PFSK-1 (cell line): ENCODE results near the gene TMEM245.

Experiments used
- FOXP2 ChIP-seq: optimal IDR thresholded peaks from 2 replicates; pipeline ENCODE3; 2011; ENCODE audit warnings: borderline replicate concordance, control low read depth, inconsistent platforms; ENCODE audit not compliant: insufficient read depth; ENCODE audit errors: extremely low read length, extremely low read depth
- POLR2AphosphoS5 ChIP-seq: IDR thresholded peaks from 2 replicates; pipeline ENCODE4 v1.6.1; 2012; ENCODE audit warnings: low read depth, mild to moderate bottlenecking, control low read depth, low read length, moderate library complexity
- REST ChIP-seq, 2 experiments: IDR thresholded peaks; 2 replicates each; pipeline versions ENCODE4 v1.6.1 to v1.8.0; 2011 to 2012; ENCODE audit warnings: low read depth in 2 of 2, low read length in 2 of 2, control low read depth in 1 of 2, inconsistent platforms in 1 of 2, mild to moderate bottlenecking in 1 of 2, moderate library complexity in 1 of 2; ENCODE audit not compliant: insufficient read depth in 1 of 2
- SIN3A ChIP-seq: IDR thresholded peaks from 2 replicates; pipeline ENCODE4 v1.6.1; 2012; ENCODE audit warnings: mild to moderate bottlenecking, low read length, moderate library complexity, borderline replicate concordance; ENCODE audit not compliant: insufficient read depth
- TAF1 ChIP-seq: IDR thresholded peaks from 2 replicates; pipeline ENCODE4 v1.6.1; 2012; ENCODE audit warnings: low read length, control low read depth, borderline replicate concordance; ENCODE audit not compliant: insufficient read depth

DNA sequence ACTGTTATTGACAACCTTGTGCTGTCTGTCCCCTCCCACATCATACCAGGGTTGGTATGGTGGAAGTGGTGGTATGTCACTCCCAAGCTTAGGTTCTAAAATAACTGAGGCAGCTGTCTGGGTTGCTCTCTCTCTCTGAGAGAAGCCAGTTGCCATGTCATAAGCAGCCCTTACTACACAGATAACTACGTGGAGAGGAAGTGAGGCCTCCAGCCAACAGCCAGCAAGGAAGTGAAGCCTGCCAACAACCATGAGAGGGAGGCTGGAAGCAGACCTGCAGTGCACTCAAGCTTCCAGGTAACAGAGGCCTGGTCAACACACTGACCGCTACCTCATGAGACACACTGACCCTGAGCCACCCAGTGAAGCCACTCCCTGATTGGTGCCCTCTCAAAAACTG, 125.1 kb downstream of the TMEM245 start:
- no peak for TF ChIP-seq POLR2AphosphoS5
- no peak for TF ChIP-seq SIN3A
- TF ChIP-seq TAF1: no peak
- no peak for TF ChIP-seq REST (IDR thresholded peaks at IDR 0.05; ENCODE audit: insufficient read depth in 1 of 2, low read depth in 2 of 2, low read length in 2 of 2)
- TF ChIP-seq FOXP2: no peak
